Activated naive CD8-positive, alpha-beta T cell treated with anti-CD3 and anti-CD28 coated beads for 36 hours (primary cell): Measurements from ENCODE around the gene CDH23. TPM values are rescaled to one million over a fixed set of nuclear protein-coding genes. Genes with fewer than 3 reads are reported as not detected.

Source experiments
- DNase-seq: peaks from one replicate; pipeline ENCODE4 v3.0.0; 2021
- H3K27ac Mint-ChIP-seq: one replicate; pipeline ENCODE4 v1.8.0; 2022; ENCODE audit warnings: mild to moderate bottlenecking, moderate library complexity, mixed read lengths
- H3K27me3 Mint-ChIP-seq: one replicate; pipeline ENCODE4 v1.8.0; 2022; ENCODE audit warnings: mild to moderate bottlenecking, mixed read lengths
- H3K36me3 Mint-ChIP-seq: one replicate; pipeline ENCODE4 v1.8.0; 2021; ENCODE audit warnings: mild to moderate bottlenecking, mixed read lengths
- H3K4me1 Mint-ChIP-seq: one replicate; pipeline ENCODE4 v1.8.0; 2021; ENCODE audit warnings: mixed read lengths
- H3K4me3 Mint-ChIP-seq: one replicate; pipeline ENCODE4 v1.8.0; 2022; ENCODE audit warnings: mild to moderate bottlenecking, moderate library complexity, mixed read lengths
- H3K9me3 Mint-ChIP-seq: one replicate; pipeline ENCODE4 v1.8.0; 2022; ENCODE audit warnings: mixed read lengths
- total RNA-seq, 2 experiments: library from RNA; stranded (reverse); gene quantifications; one replicate each; pipeline ENCODE4 v1.2.3, GENCODE V29; 2021

The CDH23 gene
- total RNA-seq, 2 experiments from 2014 or later = 1.4 TPM

DNA sequence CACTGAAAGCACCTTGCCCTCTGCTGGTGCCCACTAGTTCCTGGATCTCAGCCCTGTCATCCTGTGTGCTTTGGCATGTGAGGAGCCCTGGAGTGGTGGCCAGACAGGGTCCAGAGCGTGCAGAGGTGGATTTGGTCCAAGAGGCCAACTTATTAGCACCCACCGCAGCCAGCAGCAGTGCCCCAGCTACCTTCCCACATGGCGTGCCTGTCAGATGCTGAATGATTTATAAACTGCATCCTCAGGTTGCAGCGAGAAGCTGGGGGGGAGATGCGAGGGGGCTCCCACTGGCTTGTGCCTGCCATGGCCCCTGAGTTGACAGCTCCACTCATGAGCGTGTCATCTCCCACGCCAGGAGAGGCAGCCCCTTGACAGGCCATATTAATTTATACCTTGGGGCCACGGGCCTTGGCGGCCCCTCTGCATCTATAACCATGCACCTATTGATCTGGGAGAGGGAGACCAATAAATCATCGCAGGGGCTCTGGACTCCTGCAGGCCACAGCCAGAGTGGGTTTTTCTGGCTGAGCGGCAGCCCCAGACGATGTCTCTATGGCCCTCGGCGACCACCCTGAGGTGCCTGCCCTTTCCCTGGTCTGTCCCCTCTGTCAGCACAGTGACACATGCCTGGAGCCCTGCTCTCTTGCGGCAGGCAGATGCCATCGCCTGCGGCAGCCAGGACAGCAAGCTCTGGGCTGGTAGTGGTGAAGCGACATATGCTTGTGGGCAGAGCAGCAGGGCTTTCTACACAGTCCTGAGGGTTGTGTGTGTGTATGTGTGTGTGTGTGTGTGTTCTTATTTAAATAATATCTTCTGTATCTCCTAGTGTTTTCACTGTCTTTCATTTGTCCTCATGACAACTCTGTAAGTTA is 120.8 kb downstream of the CDH23 start:
- Mint-ChIP-seq H3K27ac (no peak overlapping the region), H3K36me3 (no peaks in the 10 kb centered on the region), H3K9me3 (no peaks in the 10 kb centered on the region), H3K4me1 (no peaks in the 10 kb centered on the region), H3K4me3 (no peak overlapping the region), H3K27me3 (peaks cover 6% of the 10 kb centered on the region)
- DNase-seq = no peak

DNA sequence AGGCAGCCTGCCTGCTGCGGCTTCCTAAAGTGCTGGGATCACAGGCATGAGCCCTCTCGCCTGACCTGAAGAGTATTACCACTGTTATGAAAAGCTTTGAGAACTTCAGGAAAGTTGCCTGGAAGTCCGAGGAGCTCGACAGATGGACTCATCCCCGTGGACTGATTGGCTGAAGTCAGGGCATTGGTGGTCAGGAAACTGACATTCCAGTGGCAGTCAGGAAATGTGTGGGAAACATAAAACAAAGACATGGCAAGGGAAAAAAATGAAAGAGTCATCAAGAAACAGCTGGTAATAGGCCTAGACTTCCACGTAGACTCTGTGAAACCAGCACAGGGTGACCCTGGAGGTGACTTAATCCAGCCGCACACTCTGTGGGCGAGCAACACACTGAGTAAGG is 123.3 kb downstream of the CDH23 start:
- Mint-ChIP-seq H3K27me3 (peaks cover 10% of the 10 kb centered on the region), H3K4me1 (no peaks in the 10 kb centered on the region), H3K36me3 (no peaks in the 10 kb centered on the region), H3K9me3 (no peaks in the 10 kb centered on the region), H3K4me3 (no peak overlapping the region), H3K27ac (no peak overlapping the region)
- no peak for DNase-seq

DNA sequence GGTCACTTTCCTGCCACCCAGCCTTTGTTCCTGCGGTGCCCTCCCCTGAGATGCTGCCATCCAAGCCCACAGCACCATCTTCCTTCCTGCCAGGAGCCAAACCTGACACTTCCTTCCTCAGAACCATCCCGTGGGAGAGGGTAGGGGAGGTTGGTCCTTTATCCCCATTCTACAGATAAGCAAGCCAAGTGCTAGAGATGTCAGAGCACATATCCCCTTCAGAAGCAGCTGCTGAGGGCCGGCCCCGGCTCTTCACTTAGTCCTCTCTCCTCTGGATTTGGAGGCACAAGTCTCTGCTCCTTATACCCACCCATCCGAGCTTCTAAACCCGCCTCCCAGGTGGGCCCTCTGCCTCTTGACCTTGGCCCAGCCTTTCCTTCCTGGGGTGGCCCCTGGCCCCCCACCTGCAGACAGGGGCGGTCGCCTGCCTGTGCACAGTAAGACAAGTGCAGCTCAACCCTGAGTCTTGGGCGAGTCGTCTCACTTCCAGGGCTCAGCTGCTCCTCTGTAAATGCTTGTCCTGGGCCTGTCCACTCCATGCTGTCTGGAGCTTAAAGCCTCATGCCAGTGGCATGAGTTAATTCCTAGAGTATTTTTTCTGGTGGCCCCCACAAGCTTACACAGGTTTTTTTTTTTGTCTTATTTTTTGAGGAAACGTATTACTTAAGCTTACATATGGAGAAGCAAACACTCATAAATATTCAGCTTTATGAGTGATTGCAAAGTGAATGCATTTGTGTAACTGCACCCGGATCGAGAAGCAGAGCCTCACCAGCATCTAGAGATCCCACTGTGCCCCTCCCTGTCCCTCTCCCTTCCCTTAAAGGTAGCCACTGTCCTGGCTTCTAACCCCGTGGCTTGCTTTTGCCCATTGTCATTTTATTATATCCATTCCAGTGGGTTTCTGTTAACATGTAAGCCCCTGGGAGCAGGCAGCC is 125.1 kb downstream of the CDH23 start:
- no peak overlapping the region for H3K4me3 Mint-ChIP-seq
- H3K27me3 Mint-ChIP-seq = peaks cover 10% of the 10 kb centered on the region
- no peak for DNase-seq
- H3K9me3 Mint-ChIP-seq = no peaks in the 10 kb centered on the region
- H3K36me3 Mint-ChIP-seq = no peaks in the 10 kb centered on the region
- peaks cover 2% of the 10 kb centered on the region for H3K4me1 Mint-ChIP-seq
- no peak overlapping the region for H3K27ac Mint-ChIP-seq

DNA sequence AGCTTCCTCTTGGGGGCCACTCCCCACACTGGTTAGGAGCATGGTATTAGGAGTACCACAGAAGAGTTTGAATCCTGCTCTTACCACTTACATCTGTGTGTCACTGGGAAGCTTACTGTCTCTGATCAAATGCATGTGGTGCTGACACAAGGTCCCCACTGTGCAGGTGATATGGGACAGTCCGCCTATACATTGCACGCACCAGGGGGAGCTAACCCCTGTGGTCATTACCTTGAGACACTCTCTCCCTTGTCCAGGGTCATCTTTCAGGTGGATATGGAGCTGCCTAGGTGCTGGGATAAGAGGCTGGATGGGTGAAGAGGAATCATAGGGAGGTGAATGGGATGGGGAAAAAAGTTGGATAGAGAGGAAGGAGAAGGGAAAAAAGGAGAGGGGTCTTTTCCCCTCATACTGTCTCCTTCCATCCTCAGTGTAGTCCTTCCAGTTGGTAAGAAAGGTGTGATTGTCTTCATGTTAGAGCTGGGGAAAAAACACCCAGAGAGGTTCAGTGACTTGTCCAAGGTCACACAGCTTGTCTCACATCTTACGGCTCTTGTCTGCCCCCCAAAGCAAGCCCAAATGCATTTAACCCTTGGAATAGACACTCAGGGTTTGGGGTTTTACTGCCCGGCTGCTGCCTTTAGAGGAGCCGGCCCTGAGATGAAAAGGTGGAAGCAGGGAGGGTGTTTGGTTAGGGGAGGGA is 125.9 kb downstream of the CDH23 start:
- H3K4me1 Mint-ChIP-seq = peaks cover 2% of the 10 kb centered on the region
- H3K36me3 Mint-ChIP-seq = no peaks in the 10 kb centered on the region
- peaks cover 10% of the 10 kb centered on the region for H3K27me3 Mint-ChIP-seq
- no peak overlapping the region for H3K4me3 Mint-ChIP-seq
- DNase-seq = no peak
- H3K9me3 Mint-ChIP-seq = no peaks in the 10 kb centered on the region
- no peak overlapping the region for H3K27ac Mint-ChIP-seq

DNA sequence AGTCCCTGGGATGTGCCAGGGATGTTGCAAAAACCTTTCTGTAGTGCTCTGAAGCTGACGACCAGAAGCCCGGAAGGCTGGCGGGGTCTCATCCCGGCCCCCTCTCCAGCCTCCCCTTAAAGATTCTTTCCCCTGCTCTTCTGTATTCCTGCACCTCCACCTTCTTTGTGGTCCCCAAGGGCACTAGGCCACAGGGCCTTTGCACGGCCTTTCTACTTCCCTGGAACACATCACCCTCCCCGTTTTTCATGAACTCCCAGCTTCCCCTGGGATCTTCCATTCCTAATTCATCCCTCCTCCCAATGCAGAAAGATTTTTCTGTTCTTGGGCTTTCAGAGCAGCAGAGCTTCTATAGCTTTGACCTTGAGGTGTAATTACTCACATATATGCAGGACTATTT is 127.0 kb downstream of the CDH23 start:
- no peaks in the 10 kb centered on the region for H3K9me3 Mint-ChIP-seq
- H3K4me3 Mint-ChIP-seq = no peak overlapping the region
- H3K36me3 Mint-ChIP-seq = no peaks in the 10 kb centered on the region
- H3K4me1 Mint-ChIP-seq = peaks cover 2% of the 10 kb centered on the region
- peaks cover 10% of the 10 kb centered on the region for H3K27me3 Mint-ChIP-seq
- DNase-seq = no peak
- no peak overlapping the region for H3K27ac Mint-ChIP-seq

DNA sequence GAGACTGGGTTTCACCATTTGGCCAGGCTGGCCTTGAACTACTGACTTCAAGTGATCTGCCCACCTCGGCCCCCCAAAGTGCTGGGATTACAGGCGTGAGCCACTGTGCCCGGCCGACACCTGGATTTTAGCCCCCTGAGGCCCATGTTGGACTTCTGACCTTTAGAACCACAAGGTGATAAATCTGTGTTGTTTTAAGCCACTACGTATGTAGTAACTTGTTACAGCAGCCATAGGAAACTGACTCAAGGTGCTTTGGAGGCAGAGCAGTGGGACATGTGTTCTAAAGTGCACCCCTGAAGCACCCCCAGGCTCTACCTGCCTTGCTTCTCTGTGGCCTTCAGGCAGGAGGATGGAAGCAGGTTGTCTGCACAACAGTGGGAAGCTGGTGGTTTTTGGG is 128.4 kb downstream of the CDH23 start:
- no peak for DNase-seq
- peaks cover 10% of the 10 kb centered on the region for H3K27me3 Mint-ChIP-seq
- no peaks in the 10 kb centered on the region for H3K9me3 Mint-ChIP-seq
- H3K27ac Mint-ChIP-seq = no peak overlapping the region
- H3K36me3 Mint-ChIP-seq = no peaks in the 10 kb centered on the region
- H3K4me1 Mint-ChIP-seq = peaks cover 2% of the 10 kb centered on the region
- H3K4me3 Mint-ChIP-seq = no peak overlapping the region

DNA sequence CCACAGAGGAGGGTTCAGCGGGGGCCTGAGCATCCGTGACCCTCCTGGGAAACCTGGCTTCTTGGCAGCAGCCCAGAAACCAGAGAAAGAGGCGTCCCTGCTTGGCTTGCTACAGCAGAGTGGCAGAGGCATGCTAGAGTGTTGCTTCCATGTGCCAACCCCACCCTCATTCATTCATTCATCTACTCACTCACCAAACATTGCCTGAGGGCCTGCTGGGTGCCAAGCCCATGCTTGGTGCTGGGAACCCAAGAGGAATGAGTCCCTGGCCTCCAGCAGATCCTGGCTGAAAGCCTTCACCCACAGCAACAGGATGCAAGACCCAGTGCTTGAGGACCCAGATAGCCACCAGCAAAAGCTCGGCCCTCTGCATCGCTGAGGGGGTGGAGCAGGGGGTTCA is 129.0 kb downstream of the CDH23 start:
- Mint-ChIP-seq H3K27ac (no peak overlapping the region), H3K9me3 (no peaks in the 10 kb centered on the region), H3K27me3 (peaks cover 10% of the 10 kb centered on the region), H3K4me1 (peaks cover 2% of the 10 kb centered on the region), H3K4me3 (no peak overlapping the region), H3K36me3 (no peaks in the 10 kb centered on the region)
- no peak for DNase-seq

DNA sequence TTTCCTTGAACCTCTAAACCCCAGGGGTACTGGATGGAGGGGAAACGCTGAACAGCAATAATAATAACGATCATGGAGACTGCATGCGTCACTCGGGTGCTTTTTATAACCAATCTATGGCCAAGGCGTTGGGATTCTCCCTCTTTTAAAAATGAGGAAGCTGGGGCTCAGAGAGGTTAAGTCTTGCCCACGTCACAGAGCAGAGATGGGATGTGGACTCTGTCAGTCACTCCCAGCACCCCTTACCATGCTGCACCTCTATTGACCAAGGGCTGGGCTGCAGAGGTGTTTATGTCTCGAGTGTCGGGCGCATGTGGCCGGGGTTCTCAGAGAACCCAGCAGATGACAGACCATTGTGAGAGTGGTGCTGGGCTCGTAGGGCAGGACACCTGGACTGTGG is 129.9 kb downstream of the CDH23 start:
- Mint-ChIP-seq H3K27ac (no peak overlapping the region), H3K36me3 (no peaks in the 10 kb centered on the region), H3K27me3 (peaks cover 3% of the 10 kb centered on the region), H3K4me1 (peaks cover 7% of the 10 kb centered on the region), H3K4me3 (no peak overlapping the region), H3K9me3 (no peaks in the 10 kb centered on the region)
- no peak for DNase-seq

DNA sequence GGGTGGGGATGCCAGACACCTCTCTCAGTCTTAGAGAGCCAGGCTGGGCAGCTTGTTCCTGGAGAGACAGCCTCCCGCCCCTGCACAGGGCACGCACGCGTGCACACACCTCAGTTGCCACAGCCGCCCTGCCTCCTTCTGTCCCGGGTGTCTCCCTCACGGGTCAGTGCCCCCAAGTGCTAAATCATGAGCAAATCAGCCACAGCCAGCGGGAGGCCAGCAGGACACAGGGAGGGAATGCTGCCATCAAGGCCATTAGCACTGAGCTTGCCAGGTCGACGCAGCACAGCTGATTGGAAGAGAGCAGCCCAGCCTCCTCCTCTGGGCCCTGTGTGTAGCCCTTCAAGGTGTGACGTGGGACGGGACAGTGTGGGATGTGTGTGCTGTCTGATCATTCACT is 130.4 kb downstream of the CDH23 start:
- peaks cover 12% of the 10 kb centered on the region for H3K4me1 Mint-ChIP-seq
- H3K9me3 Mint-ChIP-seq = no peaks in the 10 kb centered on the region
- DNase-seq = no peak
- H3K27me3 Mint-ChIP-seq = peaks cover 3% of the 10 kb centered on the region
- H3K27ac Mint-ChIP-seq = no peak overlapping the region
- no peaks in the 10 kb centered on the region for H3K36me3 Mint-ChIP-seq
- no peak overlapping the region for H3K4me3 Mint-ChIP-seq

DNA sequence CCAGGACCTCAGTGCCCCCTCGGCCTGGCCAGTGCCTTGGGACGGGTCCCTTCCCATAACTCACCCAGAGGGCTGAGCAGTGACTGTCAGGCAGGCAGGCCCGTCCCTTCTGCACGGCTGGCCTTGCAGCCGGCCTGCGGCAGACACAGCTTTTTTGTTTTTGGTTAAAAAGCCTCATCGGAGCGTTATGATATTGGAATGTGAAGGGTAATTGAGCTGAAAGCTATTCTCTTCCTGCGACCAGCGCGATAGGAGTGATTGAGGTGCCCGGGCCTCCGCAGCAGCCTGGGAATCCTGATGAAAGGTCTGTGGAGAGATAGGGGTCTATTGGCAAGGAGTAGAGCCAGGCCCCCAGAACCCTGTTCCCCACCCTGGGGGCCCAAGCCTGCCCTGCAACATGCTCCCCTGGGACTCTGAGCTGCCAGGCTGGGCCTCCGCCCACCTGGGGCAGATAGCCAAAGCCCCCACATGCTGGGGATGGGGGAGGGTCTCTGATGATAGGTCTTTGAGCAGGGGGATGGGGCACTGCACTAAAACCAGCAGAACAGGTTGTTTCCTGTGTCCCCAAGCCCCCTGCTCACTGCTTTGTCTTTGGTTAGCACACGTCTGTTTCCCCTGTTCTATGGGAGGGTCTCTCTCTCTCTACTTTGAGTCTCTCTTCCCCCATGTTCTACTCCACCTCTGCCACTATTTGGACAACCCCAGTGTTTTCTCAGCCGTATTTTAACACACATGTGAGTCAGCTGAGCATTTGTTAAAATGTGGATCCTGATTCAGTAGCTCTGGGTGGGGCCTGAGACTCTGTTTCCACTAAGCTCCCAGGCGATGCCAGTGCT is 131.9 kb downstream of the CDH23 start:
- no peaks in the 10 kb centered on the region for H3K36me3 Mint-ChIP-seq
- H3K4me1 Mint-ChIP-seq = peaks cover 13% of the 10 kb centered on the region
- no peak for DNase-seq
- peaks cover 1% of the 10 kb centered on the region for H3K9me3 Mint-ChIP-seq
- no peak overlapping the region for H3K27ac Mint-ChIP-seq
- H3K27me3 Mint-ChIP-seq = peaks cover 3% of the 10 kb centered on the region
- H3K4me3 Mint-ChIP-seq = no peak overlapping the region

DNA sequence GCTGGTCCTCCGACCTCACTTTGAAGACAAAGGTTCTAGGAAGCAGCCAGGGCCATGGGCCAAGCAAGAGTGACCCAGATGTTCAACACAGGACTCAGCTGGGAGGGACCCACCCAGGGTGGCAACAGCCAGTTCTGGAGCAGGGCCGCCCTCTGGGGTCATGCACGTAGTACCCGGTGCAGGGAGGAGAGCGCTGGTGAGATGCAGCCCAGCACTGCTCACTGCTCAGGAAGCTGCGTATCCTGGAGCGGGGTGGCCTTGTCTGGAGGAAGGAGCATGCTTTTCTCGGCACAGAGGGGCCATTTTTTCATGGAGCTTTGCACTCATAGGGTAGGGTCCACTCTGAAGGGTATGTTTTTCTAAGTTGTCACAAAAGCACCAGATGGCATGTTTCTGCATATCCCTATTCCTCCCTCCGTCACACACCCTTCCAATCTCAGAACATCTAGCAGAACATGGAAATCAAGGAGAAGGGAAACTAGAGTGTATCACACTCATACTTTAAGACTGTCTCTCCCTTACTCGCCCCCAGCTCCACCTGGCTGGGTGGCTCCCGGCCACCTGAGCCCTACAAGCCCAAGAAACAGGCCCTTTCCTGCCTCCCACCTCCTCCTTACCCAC is 132.6 kb downstream of the CDH23 start:
- H3K4me1 Mint-ChIP-seq = peaks cover 13% of the 10 kb centered on the region
- H3K27me3 Mint-ChIP-seq = no peaks in the 10 kb centered on the region
- no peak overlapping the region for H3K4me3 Mint-ChIP-seq
- H3K27ac Mint-ChIP-seq = no peak overlapping the region
- peaks cover 1% of the 10 kb centered on the region for H3K9me3 Mint-ChIP-seq
- no peaks in the 10 kb centered on the region for H3K36me3 Mint-ChIP-seq
- DNase-seq = no peak

DNA sequence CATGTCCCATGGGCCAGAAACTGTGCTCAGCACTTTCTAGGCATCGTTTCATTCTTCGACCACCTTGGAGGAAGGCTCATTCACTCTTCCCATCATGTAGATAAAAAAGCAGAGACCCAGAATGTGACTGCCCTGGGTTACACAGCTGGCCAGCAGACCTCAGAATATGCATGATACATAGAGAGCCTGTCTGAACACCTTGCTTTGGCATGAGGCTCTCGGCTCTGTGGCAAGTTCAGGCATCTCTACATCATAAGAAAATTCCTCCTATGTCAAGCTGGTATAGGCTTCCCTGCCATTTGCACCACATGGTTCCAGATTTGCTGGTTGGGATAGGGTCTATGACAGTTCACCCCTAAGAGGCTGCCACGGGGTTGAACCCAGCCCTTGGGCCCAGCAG is 134.1 kb downstream of the CDH23 start:
- Mint-ChIP-seq H3K27ac (no peak overlapping the region), H3K27me3 (no peaks in the 10 kb centered on the region), H3K4me1 (peaks cover 13% of the 10 kb centered on the region), H3K9me3 (peaks cover 1% of the 10 kb centered on the region), H3K4me3 (no peak overlapping the region), H3K36me3 (no peaks in the 10 kb centered on the region)
- no peak for DNase-seq

DNA sequence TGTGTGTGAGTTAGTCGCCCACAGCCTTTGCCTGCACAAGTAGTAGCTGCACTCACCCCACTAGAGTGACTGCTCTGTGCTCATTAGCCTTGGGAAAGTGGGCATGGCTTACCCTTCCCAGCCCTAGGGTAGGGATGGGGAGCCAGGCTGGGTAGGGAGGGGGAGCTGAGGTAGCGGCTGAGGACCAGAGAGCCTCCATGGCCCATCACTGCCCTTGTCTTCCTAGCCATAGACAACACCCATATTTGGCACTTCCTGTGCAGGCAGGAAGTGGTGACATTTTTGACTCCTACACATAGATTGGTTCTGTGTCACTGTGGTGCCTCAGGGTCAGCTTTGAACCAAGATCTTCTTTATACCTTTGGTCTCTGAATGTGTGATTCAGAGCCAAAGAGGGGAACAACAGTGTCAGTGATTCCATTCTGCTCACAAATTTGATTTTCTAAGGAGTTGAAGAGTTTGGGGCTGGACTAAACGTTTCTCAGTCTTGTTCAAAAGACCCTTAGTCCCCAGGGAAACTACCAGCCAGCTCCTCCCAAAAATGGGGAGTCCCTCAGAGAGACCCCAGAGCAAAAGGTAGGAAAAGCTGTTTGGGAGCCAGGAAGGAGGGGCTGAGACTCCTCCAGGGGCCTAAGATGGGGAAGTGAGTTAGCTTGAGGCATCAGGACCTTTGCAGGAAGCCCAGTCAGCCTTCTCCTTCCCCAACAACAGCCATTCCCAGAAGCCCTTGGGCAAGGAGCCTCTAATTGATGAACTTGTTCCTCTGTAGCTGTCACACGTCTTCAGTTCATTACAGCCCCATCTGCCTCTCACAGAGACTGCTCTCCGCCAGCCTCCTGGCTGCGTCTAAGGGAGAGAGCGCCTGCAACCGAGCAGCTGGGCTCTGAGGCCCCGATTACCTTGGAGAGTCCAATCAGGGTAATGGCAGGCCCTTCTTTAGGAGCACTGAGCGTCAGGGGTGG is 135.0 kb downstream of the CDH23 start:
- Mint-ChIP-seq H3K9me3 (peaks cover 1% of the 10 kb centered on the region), H3K4me3 (peak overlapping the region; percentile 6), H3K36me3 (no peaks in the 10 kb centered on the region), H3K27ac (peak overlapping the region; percentile 92), H3K4me1 (peaks cover 16% of the 10 kb centered on the region), H3K27me3 (no peaks in the 10 kb centered on the region)
- peak; percentile 66 for DNase-seq
